GM04504 (cell line): ENCODE measurements around the gene NTSR1.

ENCODE experiments used
- DNase-seq: peaks from one replicate; pipeline ENCODE4 v3.0.0-alpha.2; 2012; ENCODE audit warnings: low read depth

NTSR1 gene

GRCh38 chr20:62802026-62802712 lies 93.5 kb downstream of the NTSR1 start:
- no peak for DNase-seq

GRCh38 chr20:62804021-62804626 lies 95.5 kb downstream of the NTSR1 start:
- DNase-seq: no peak

GRCh38 chr20:62804627-62805154 lies 96.1 kb downstream of the NTSR1 start, which contains the start of gene OGFR:
Gene OGFR, plus strand, starts transcription at chr20:62804835. Its CDS starts 25 bp downstream, at chr20:62804860.
- DNase-seq: no peak

- DNase-seq: no peak
These were observed 96.6 kb downstream of the NTSR1 start for GRCh38 chr20:62805155-62805710.

DNA sequence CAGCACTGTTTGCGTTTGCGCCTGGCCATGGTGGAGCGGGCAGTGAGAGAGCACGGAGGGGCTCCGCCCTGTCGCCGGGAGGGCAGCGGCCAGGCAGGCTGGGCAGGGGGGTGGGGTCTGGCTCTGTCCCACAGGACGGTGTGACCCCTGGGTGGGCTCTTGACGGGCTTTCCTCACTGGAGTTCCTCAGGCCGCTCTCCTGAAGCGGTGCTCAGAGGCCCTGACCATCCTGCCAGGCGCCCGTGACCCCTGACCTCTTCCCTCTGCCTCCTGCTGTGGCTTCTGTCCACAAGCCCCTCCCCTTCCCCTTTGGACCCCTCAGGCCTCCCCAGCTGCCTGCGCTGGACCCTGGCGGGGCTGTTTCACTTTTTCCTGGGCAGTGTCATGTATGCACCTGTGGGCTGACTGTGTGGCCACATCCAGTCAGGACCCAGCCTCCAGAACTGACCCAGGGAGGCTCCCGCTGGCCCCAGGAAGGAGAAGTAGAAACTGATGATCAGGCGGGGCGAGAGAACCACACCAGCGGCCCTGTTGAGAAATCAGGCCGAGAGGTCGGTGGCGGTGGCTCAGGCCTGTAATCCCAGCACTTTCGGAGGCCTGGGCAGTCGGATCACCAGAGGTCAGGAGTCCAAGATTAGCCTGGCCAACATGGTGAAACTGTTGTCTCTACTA lies 97.2 kb downstream of the NTSR1 start:
- DNase-seq: no peak

- DNase-seq: no peak
These were observed 97.9 kb downstream of the NTSR1 start for GRCh38 chr20:62806383-62807050.

GRCh38 chr20:62807444-62808210 lies 99.0 kb downstream of the NTSR1 start:
- no peak for DNase-seq

- DNase-seq: no peak
These were observed 99.7 kb downstream of the NTSR1 start for GRCh38 chr20:62808211-62808865.

- DNase-seq: no peak
These were observed 101.1 kb downstream of the NTSR1 start for GRCh38 chr20:62809530-62810428.

- DNase-seq: no peak
These were observed 102.7 kb downstream of the NTSR1 start for GRCh38 chr20:62811320-62811719.

GRCh38 chr20:62811720-62812119 lies 103.1 kb downstream of the NTSR1 start:
- DNase-seq: no peak
